B cell (primary cell): ENCODE results near the gene LBR.

ENCODE experiments used
- CTCF ChIP-seq: fragments of 200-600 bp; IDR thresholded peaks from one replicate; pipeline ENCODE4 v1.8.0; 2022; ENCODE audit warnings: antibody characterized with exemption, mild to moderate bottlenecking
- EZH2 ChIP-seq: IDR thresholded peaks from 2 replicates; pipeline ENCODE4 v1.6.1; 2012; ENCODE audit warnings: borderline replicate concordance, low read depth, mild to moderate bottlenecking, moderate library complexity, low read length; ENCODE audit not compliant: insufficient read depth, poor library complexity, severe bottlenecking

- TF ChIP-seq EZH2 = no peak
- no peak for TF ChIP-seq CTCF
Observed at GRCh38 chr1:225415967-225416745, 11.7 kb downstream of the LBR start.
